Cerebellar nuclear complex (tissue), 1 donor: ENCODE data around the gene SIL1.

Experiments
- DNase-seq, 2 experiments: peaks; one replicate each; lab custom pipeline; 2025; lab: John Stamatoyannopoulos, UW

The SIL1 gene

DNA sequence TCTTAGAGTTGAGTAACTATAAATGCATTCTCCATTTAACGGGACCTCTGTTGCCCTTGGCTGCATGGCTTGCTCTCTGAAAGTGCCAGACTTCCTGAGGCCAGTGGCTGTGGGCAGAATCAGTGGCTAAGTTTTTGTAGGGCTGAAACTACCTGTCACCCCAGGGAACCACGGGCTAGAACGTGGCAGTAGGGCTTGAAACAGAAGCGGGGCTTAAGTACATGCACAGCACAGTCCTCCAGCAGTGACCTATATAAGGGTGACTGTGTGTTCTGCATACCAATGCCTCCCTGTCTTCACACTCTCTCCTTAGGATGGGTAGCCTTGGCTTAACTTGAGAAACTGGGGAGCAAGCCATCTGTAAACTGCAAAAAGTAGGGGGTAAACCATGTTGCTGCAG lies 279.5 kb downstream of the SIL1 start:
- DNase-seq = no peak

DNA sequence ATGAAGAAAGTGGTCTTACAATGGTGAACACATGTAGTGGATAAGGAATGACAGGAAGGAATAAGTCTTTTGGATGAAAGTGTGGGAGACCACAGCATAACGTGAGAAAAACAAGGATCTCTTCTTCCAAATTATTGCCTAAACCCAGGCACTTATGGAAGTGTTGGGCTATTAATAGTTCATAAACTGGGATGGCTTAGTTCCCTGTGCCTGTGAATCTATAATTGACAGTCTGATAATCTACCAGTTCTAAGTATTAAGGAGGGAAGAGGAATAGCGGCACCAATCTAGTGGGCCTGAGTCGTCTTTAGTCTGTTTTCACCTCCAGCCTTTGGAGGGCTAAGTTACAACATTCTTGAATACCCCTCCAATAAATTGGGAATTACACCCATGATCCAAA lies 283.8 kb downstream of the SIL1 start:
- no peak for DNase-seq

DNA sequence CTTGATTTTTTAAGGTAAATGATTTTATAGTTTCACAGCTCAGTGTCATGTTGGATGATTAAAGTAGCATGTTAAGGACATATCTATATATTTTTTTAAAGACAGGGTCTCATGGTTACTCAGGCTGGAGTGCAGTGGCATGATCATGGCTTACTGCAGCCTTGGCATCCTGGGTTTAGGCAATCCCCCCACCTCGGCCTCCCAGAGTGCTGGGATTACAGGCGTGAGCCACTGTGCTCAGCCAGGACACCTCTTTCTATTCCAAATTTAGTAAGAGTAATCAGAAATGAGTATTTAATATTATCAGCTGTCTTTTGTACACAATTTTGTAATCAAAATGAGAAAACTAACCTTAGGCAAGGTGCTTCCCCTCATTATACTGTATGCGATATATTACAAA lies 284.4 kb downstream of the SIL1 start:
- DNase-seq = no peak

DNA sequence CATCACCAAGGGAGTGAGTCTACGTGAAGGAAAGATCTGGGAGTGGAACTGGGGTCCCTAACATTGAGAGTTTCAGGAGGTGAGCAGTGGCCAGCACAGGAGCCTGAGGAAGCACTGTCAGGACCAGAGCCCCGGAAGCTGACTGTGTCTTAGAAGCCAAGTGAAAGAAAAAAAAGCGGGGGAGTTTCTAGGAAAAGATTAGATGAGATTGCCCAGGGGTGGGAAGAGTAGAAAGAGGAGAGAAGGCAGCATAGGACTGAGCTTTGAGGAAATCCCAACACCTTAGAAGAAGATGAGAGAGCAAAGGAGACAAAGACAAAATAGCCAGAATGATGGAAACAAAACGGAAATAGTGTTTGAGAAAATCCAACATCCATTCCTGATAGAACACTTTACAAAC lies 286.1 kb downstream of the SIL1 start:
- no peak for DNase-seq

DNA sequence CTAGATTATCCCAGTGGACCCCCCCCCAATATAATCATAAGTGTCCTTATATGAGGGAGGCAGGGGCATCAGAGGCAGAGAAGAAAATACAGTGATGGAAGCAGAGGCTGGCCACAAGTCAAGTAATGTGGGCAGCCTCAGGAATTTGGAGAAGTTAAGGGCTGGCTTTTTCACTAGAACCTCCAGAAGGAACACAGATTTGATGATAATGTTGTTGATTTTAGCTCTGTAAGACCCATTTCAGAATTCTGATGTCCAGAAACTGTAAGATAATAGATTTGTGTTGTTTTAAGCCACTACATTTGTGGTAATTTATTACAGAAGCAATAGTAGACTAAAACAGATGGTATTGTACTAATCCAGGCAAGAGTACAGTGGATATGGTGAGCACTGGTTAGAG lies 286.7 kb downstream of the SIL1 start:
- DNase-seq = no peak

DNA sequence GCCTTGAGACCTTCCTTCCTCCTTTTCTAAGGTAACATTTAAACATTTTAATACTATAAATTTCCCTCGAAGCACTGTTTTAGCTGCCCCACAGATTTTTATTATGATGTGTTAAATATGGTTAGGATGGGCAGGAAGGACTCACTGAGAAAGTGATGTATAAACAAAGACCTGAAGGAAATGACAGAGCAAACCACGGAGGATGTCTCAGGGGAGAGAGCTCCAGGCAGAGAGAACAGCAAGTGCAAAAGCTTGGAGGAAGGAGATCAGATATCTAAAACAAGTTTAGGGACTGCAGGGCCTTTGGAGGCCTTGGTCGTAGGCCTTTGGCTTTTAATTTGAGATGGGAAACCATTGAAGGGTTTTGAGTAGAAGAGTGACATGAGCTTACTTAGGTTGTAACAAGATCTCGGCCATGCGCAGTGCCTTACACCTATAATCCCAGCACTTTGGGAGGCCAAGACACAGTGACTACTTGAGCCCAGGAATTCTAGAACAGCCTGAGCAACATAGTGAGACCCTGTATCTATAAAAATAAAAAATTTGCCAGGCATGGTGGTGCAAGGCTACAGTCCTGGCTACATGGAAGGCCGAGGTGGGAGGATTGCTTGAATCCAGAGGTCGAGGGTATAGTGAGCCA lies 287.5 kb downstream of the SIL1 start:
- DNase-seq = no peak

DNA sequence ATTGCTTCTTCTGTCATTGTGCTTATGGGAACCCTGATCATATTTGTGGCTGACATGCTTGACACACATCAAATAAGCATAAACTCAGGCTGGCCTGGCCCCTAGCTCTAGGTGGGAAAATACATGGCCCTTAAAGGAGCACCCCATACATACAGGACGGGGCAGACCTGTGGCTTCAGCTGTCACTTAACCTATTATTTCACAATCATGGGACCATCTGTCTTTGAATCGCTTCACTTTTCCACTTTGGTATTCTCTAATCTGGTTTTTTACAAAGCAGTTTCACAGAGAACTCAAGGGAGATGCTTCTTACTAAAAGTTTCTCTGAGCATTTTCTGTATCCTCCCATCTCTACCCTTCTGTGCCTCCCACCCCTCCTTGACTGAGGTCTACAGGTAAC lies 288.4 kb downstream of the SIL1 start:
- DNase-seq = no peak

DNA sequence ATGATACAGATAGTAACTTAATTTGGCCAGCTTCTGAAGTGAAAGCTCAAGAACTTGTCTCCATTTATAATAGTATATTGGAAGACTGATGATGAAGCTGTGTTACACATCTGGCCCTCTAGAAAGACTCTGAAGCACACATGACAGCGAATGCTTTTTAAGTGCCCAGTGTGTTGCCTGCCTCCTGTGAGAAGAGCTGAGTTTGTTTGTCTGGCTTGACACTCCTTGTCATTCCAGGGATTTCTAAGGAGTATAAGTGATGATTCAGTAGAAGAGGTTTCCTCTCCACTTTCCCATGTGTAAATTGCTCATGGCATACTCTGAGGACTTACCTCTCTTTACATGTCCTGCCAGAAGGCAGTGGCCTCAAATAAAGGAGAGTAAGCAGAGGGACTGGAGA lies 292.6 kb downstream of the SIL1 start:
- DNase-seq = no peak

DNA sequence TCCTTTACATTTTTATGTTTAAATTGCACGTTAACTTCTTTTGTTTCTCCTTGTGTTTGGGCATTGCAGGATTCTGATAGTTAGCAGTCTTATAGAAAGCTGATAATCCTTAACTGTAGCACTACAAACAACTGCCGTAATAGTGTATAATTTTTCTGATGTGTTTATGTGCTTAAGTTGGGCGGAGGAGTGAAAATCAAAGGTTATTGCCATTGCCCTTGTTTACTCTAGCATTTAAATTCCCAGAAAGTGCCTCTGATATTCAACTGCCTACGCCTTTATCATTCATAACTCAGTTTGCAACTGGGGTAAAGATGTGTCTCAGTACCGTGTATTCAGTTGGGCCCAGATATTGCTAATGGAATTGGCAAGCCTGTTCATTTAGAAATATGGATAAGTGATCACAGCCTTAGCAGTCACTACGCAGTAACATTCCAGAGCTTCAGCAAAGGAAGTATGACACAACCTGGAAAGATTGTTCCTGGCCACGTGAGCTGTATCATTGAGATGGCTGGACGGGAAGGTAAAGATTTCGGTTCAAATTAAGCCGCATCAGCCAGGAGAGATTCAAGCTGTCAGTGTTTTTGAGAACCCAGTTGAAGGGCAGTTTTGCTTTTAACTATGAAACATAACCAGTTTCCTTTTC lies 294.9 kb downstream of the SIL1 start:
- no peak for DNase-seq

DNA sequence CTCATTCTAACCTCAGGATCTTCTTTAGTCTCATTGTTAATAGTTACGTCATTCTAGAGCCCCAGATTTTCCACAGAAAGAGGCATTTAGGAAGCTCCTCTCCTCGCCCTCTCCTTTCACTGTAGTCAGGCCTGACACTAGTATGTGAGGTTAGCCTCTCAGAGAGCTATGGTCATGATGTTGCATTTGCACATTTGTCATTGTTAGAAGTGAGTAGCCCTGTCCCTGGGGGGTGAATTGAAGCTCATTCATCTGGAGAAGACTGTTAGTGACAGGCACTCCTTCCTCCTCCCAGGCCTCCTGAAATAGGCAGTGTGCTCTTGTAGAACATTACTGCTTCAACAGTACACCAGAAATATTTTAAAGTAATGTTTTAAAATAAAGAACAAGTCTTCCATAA lies 296.5 kb downstream of the SIL1 start:
- DNase-seq = no peak

DNA sequence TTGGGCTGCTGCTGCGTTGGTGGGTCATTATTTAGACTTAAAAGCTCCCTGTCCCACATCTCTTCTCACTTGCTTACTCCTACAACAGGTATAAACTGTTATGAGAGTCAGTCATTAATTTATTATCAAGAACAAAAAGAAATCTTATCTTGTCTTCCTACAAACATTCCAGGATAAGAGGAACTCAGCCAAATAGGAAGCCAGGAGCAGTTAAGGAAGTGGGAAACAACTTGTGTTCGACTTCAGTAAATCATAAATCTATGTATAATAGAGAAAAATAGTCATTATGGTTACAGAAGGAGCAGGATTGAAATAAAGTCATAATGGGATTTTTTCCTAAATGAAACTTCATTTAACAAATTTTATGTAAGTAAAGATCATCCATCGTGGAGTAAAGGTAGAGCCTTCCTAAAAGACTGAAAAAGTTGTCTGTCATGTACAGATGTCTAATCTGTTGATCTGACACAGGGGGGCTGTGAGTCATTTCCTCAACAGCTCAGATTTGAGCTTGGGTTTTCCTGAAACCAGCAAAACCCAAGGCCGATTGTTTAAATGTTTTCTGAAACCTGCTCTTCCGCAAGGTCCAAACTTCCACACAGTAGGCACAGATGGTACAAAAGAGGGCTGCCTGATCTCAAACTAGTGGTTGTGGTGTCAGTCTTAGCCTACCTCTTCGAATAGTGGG lies 297.7 kb downstream of the SIL1 start:
- DNase-seq = no peak

DNA sequence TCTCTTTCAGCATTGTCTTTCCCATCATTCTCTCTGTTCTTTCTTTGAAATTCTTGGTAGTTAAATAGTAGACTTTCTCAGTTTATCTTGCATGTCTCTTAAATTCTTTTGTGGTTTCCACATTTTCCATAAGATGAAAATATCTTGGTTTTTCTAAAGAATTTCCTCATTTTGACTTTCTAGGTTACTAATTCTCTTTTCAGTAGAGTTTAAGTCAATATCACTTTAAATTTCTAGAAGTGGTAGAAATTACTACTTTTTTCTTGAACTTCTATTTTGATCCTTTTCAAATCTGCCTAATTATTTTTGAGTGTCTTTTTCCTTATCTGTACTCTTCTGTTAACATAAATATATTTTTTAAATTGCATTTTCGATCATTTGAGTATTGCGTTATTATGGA lies 299.4 kb downstream of the SIL1 start:
- DNase-seq = no peak

DNA sequence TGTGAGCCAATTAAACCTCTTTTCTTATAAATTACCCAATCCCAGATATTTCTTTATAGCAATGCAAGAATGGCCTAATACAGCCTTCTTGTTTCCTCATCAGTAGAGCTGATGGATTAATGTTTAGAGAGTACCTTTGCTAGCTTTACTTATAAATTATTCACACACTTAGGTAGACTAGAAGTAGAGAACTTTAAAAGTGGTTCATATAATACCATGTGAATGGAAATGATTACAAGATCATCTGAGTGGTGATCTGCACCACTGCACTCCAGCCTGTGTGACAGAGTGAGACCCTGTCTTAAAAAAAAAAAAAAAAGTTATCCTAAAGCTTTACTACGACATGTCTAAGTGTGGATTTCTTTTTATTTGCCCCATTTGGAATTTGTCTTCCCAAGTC lies 299.9 kb downstream of the SIL1 start:
- no peak for DNase-seq
